Left lung (tissue), 10 donors: Measurements from ENCODE around the gene ZFP28. TPM values are rescaled to one million over a fixed set of nuclear protein-coding genes. Genes with fewer than 3 reads are reported as not detected.

Experiments used
- ATAC-seq: fragments of 200-7000 bp; cut with Tn5 transposase; one replicate; pipeline ENCODE4 v1.9.1; 2020; ENCODE audit warnings: moderate library complexity
- DNase-seq, 4 donors: peaks; one replicate each; pipeline ENCODE4 v3.0.0-alpha.2; 2013 to 2020
- H3K27ac ChIP-seq, 2 donors: fragments of 200-600 bp; sonication (generic) in 1 of 2; one replicate each; pipeline versions ENCODE4 v1.5.0 to v1.8.0; 2020 to 2021
- H3K27me3 ChIP-seq, 2 donors: fragments of 200-600 bp; sonication (generic) in 1 of 2; one replicate each; pipeline versions ENCODE4 v1.5.0 to v1.8.0; 2020 to 2021
- H3K36me3 ChIP-seq, 2 donors: fragments of 200-600 bp; sonication (generic) in 1 of 2; one replicate each; pipeline versions ENCODE4 v1.5.0 to v1.8.0; 2020 to 2021
- H3K4me1 ChIP-seq, 2 donors: fragments of 200-600 bp; one replicate each; pipeline ENCODE4 v1.8.0; 2021
- H3K4me3 ChIP-seq, 2 donors: fragments of 200-600 bp; sonication (generic) in 1 of 2; one replicate each; pipeline versions ENCODE4 v1.5.0 to v1.8.0; 2020 to 2021; ENCODE audit warnings: mild to moderate bottlenecking in 1 of 2
- H3K9me3 ChIP-seq, 2 donors: fragments of 200-600 bp; sonication (generic) in 1 of 2; one replicate each; pipeline versions ENCODE4 v1.5.0 to v1.8.0; 2020 to 2021
- CTCF ChIP-seq, 2 donors: fragments of 200-600 bp; sonication (generic) in 1 of 2; IDR thresholded peaks; one replicate each; pipeline versions ENCODE4 v1.5.0 to v1.8.0; 2021; ENCODE audit warnings: antibody characterized with exemption in 2 of 2
- intact Hi-C, 2 donors: fragments of 100-400 bp; cut with DNase I; formaldehyde crosslinking; loops; one replicate each; pipeline versions ENCODE4 v1.11.2 to v1.14.2; 2022
- polyA plus RNA-seq, 6 donors: library from polyadenylated mRNA; unstranded; fragments of 120-200 nt; gene quantifications; one replicate each; pipeline ENCODE4 v1.2.1, GENCODE V29; 2013; ENCODE audit not compliant: insufficient read length in 6 of 6
- total RNA-seq, 2 donors: library from RNA; stranded (reverse); fragmentation: NEBNext Ultra II Directional; extraction: Animal tissue kit (Norgen Biotek cat#: 25700); gene quantifications; one replicate each; pipeline ENCODE4 v1.2.1, GENCODE V29; 2021
- donor health status: DM: no; HTN: yes; CAD: no.
- donor health status: DM: no; HTN: no; CAD: no.

Gene ZFP28
- total and polyA plus RNA-seq, 8 donors: 6.3 to 17.1 (median 14.8) TPM

GRCh38 chr19:56547535-56547934 lies 8.8 kb downstream of the ZFP28 start:
- Histone ChIP-seq H3K4me3 (no peak overlapping the region), H3K36me3 (peaks cover 0 to 99% of the 10 kb centered on the region in 2 donors), H3K9me3 (peaks cover 4 to 100% of the 10 kb centered on the region in 2 donors), H3K27me3 (no peaks in the 10 kb centered on the region), H3K27ac (no peak overlapping the region), H3K4me1 (no peaks in the 10 kb centered on the region)
- TF ChIP-seq CTCF (IDR thresholded peaks at IDR 0.05): no peak
- intact Hi-C loops: no loop called here
- DNase-seq (no peak), ATAC-seq (no peak)

- intact Hi-C loops: no loop called here
- Histone ChIP-seq H3K4me1 (no peaks in the 10 kb centered on the region), H3K27me3 (no peaks in the 10 kb centered on the region), H3K36me3 (peaks cover 0 to 63% of the 10 kb centered on the region in 2 donors), H3K4me3 (no peak overlapping the region), H3K9me3 (peaks cover 15 to 100% of the 10 kb centered on the region in 2 donors), H3K27ac (no peak overlapping the region)
- no peak for ATAC-seq
- DNase-seq: no peak
- TF ChIP-seq CTCF (IDR thresholded peaks at IDR 0.05): no peak
Measured at GRCh38 chr19:56554272-56554869, 15.6 kb downstream of the ZFP28 start.

GRCh38 chr19:56562766-56563165 lies 24.0 kb downstream of the ZFP28 start:
- H3K27ac ChIP-seq: no peak overlapping the region
- intact Hi-C loops: no loop called here
- no peak for TF ChIP-seq CTCF (IDR thresholded peaks at IDR 0.05)
- DNase-seq (no peak), ATAC-seq (no peak)
- H3K9me3 ChIP-seq: peaks cover 3 to 90% of the 10 kb centered on the region in 2 donors
- H3K4me3 ChIP-seq: no peak overlapping the region
- H3K4me1 ChIP-seq: peaks cover 0 to 7% of the 10 kb centered on the region in 2 donors
- peaks cover 0 to 13% of the 10 kb centered on the region in 2 donors for H3K36me3 ChIP-seq
- H3K27me3 ChIP-seq: no peaks in the 10 kb centered on the region

- peak in 2 of 4 donors; percentile 55 to 87 for DNase-seq
- peak overlapping the region; percentile 86 to 97 for H3K4me3 ChIP-seq
- no peaks in the 10 kb centered on the region for H3K27me3 ChIP-seq
- peak overlapping the region; percentile 55 to 85 for H3K27ac ChIP-seq
- H3K4me1 ChIP-seq: peaks cover 0 to 14% of the 10 kb centered on the region in 2 donors
- peaks cover 3 to 90% of the 10 kb centered on the region in 2 donors for H3K9me3 ChIP-seq
- H3K36me3 ChIP-seq: peaks cover 0 to 43% of the 10 kb centered on the region in 2 donors
- intact Hi-C loops: no loop called here
- ATAC-seq: peak; percentile 70
- no peak for TF ChIP-seq CTCF (IDR thresholded peaks at IDR 0.05)
Measured at GRCh38 chr19:56566904-56567273, 28.1 kb downstream of the ZFP28 start.

- H3K9me3 ChIP-seq: peaks cover 3 to 90% of the 10 kb centered on the region in 2 donors
- intact Hi-C loops: no loop called here
Measured at GRCh38 chr19:56567274-56568120, 28.7 kb downstream of the ZFP28 start, which contains the start of gene ZNF470. Gene ZNF470, plus strand, starts transcription at chr19:56567468. Its CDS starts 2,844 bp downstream, at chr19:56570312.

More at GRCh38 chr19:56567274-56568120, 28.7 kb downstream of the ZFP28 start, which contains the start of gene ZNF470:
- no peak for TF ChIP-seq CTCF (IDR thresholded peaks at IDR 0.05)
- no peaks in the 10 kb centered on the region for H3K27me3 ChIP-seq
- H3K4me1 ChIP-seq: peaks cover 0 to 14% of the 10 kb centered on the region in 2 donors
- peak within 1 kb of the TSS; percentile 55 to 85 for H3K27ac ChIP-seq
- peak; percentile 100 for ATAC-seq
- H3K36me3 ChIP-seq: peaks cover 0 to 48% of the 10 kb centered on the region in 2 donors
- H3K4me3 ChIP-seq: peak within 1 kb of the TSS; percentile 86 to 97
- DNase-seq: peak; percentile 91 to 98 (median 96)
